Cerebellar cortex (tissue), 1 donor: ENCODE data around the gene TUBB.
A peak's percentile ranks its signal among the peaks of the same experiment; 100 is the strongest.

Experiments
- DNase-seq: peaks from one replicate; pipeline ENCODE4 v3.0.0-alpha.2; 2015; ENCODE audit warnings: low spot score

Gene TUBB

DNA sequence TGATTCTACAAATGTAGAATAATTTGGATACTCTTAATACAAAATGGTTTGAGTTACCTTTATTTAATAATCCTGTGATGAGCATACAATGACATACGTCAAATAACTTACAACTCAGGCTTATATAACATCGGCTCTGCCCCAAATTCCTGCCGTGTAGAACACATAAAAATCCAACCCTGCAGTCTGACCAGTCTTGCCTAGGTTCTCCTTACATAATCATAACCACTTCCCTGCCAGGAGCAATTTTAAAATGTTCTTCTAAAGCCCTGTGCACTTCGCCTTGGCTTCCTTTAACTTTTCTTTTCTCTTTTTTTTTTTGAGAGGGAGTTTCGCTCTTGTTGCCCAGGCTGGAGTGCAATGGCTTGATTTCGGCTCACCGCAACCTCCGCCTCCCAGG, 40.4 kb downstream of the TUBB start:
- DNase-seq, result no peak

DNA sequence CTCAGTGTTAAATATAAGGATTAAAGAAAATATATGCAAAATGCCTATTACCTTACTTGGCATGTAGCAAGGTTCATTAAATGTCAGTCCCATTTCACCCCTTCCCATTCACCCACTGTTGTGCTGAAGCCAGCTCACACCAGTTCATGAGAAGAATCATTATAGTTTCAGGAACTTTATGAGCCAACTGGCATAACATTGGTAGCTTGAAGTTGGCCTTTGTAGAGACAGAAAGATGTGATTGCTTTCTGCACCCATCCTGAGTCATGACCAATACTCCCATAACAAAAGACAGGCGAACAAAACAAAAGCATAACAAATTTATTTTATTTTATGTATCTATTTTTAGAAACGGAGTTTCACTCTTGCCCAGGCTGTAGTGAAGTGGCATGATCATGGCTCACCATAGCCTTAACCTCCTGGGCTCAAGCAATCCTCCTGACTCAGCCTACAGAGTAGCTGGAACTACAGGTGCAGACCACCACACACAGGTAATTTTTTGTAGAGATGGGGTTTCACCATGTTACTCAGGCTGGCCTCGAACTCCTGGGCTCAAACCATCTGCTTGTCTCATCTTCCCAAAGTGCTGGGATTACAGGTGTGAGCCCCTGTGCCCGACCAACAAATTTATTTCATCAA, 41.8 kb downstream of the TUBB start:
- DNase-seq, result no peak

DNA sequence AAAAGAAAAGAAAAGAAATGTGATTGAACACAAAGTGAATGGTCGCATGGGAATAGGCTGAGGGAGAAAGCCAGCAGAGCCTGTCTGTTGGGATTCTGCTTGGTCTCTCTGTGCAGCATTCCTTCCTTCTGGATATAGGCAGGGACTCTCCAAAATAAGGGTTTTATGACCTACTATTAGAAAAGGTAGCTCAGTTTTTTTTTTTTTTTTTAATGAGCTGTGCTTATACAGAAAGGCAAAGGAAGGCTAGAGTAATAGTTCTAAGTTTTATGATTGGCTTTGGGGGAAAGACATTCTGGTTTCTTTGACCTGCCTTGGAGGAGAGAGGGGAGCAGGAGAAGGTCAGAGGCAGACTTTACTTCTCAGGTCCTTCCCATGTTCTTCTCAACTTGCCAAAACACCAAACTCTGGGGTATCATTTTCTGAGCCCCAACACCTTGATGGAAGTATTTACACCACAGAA, 43.0 kb downstream of the TUBB start:
- no peak for DNase-seq

DNA sequence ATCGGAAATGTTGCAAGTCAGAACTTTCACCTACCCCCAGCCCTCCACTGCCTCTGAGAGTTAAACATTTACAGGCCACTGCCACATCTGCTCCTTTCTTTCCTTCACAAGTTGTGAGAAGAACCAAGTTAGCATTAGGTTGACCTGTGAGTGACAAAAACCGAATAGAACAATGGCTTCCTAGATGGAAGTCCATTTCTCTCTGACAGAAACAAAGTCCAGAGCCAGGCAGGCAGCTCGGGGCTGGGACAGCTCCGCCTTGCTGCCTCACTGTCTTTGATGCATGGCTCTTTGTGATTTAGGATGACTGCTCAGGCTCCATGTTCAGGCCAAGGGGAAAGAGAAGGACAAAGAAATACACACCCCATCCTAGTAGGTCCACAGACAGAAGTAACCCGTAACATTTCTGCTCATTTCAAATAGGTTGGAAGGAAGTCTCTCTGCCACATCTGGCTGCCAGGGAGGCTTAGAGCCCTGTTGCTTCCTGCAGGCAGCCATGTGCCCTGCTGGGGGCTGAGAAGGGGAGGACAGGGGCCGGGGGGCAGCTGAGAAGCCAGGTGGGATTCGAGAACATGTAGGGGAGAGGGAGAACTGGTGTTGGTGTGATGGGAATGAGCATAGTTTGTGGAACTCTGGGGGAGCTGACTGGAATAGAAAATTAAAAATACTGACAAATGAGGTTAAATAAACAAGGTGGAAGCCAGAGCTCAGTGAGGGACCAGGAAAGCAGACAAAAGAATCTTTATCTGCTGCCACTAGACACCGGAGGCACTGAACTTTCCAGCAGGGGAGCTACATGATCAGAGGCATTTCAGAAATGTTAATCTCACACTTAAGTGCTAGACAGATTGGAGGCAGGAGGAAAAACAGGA, 43.7 kb downstream of the TUBB start:
- DNase-seq, result peak; percentile 95

DNA sequence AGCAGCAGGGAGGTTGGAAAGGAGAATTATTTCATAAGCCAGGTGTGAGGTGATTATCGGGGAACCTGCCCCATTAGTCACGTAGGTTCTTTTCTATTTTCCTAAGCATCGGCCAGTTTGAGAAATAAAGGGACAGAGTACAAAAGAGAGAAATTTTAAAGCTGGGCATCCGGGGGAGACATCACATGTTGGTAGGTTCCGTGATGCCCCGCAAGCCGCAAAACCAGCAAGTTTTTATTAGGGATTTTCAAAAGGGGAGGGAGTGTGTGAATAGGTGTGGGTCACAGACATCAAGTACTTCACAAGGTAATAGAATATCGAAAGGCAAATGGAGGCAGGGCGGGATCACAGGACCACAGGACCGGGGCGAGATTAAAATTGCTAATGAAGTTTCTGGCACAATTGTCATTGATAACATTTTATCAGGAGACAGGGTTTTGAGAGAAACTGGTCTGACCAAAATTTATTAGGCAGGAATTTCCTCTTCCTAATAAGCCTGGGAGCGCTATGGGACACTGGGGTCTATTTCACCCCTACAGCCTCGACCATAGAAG, 44.4 kb downstream of the TUBB start:
- peak; percentile 72 for DNase-seq

DNA sequence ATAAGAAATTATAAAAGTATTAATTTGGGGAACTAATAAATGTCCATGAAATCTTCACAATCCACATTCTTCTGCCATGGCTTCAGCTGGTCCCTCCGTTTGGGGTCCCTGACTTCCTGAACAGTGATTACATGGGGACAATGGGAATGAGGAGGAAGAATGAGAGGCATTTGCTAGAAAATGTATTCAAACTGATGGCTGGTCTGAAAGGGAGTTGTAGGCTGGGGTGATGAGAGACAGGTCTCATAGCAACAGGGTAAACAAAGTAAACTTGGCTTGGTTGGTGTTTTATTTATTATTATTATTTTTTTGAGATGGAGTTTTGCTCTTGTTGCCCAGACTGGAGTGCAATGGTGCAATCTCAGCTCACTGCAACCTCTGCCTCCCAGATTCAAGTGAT, 45.3 kb downstream of the TUBB start:
- DNase-seq, result peak; percentile 83

DNA sequence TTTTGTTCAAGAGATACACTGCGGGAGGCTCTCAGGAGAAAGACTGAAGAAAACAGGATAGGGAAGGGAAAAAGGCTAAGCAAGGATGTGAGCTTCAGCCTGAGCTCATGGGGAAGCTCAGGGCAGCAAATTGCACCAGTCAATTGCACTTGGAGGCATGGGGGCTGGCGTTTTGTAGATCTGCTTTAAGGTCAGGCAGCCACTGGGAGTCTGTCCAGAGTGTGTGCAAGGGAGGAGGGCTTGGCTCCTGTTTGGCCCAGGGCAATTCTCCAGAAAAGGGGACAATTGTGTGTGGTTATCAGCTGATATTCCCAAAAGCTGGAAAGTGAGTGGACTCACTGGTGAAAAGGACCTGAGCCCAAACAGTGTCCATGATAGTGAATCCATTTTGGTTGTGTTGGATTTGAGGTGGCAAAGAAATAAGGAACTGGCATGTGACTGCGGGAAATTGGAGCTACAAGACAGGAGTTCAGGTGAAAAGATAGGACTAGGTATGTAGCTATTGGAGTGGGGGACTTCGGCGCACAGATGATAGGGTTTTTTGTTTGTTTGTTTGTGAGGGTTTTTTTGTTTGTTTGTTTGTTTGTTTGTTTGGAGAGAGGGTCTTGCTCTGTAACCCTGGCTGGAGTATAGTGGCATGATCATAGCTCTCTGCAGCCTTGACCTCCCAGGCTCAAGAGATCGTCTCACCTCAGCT, 46.5 kb downstream of the TUBB start:
- peak; percentile 54 for DNase-seq

DNA sequence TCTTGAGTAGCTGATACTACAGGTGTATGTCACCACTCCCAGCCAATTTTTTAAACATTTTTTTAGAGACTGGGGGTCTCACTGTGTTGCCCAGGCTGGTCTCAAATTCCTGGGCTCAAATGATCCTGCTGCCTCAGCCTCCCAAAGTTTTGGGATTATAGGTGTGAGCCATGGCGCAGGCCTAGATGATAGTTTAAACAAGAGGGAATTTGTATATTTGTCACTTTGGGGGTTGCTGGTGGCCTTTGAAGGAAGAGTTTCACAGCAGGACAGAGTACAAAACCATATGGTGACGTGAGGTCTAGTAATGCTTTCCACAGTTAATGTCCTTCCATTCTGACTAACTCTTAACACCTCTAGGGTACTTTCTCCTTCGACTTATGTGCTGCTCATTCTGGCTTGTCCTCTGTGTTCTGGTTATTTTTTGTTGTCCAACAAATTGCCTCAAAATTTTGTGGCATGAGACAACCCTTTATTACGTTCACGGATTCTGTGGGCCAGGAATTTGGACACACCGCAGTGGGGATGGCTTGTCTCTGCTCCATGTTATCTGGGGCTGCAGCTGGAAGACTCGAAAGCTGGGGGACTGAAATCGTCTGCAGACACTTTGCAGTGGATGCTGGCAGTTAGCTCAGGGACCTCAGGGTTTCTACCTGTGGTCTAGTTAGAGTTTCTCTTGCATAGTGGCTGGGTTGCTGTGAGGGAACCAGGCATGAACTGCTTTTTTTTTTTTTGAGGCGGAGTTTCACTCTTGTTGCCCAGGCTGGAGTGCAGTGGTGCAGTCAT, 47.2 kb downstream of the TUBB start:
- no peak for DNase-seq

DNA sequence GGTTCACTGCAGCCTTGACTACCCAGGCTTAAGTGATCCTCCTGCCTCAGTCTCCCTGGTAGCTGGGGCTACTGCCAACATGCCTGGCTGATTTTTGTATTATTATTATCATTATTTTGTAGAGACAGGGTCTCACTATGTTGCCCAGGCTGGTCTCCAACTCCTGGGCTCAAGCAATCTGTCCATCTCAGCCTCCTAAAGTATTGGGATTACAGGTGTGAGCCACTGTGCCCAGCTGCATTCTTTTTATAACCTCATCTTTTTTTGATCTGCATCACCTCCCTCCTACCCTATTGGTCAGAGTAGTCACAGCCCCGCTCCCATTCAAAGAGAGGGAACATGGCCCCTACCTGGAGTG, 47.8 kb downstream of the TUBB start:
- DNase-seq, result no peak

DNA sequence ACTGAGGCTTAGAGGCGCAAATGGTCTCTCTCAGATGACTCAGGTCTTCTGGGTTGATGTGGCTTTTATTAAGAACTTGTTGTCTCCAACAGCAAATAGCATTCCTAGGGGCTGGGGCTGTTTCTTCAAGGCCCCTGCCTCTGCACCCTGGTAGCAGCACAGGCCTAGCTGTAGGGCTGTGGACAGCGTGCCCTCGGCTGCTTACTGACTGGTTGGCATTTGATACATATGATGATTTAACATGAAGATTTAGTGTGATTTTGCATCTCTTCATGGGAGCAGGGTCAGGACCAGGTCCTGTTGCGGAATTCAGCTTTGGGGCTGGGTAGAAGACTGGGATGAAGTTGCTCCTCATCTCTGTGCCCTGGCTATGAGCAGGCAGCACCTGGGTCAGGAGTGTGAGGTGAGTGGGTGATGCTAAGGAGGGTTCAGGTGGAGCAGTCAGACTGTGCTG, 48.5 kb downstream of the TUBB start:
- no peak for DNase-seq

DNA sequence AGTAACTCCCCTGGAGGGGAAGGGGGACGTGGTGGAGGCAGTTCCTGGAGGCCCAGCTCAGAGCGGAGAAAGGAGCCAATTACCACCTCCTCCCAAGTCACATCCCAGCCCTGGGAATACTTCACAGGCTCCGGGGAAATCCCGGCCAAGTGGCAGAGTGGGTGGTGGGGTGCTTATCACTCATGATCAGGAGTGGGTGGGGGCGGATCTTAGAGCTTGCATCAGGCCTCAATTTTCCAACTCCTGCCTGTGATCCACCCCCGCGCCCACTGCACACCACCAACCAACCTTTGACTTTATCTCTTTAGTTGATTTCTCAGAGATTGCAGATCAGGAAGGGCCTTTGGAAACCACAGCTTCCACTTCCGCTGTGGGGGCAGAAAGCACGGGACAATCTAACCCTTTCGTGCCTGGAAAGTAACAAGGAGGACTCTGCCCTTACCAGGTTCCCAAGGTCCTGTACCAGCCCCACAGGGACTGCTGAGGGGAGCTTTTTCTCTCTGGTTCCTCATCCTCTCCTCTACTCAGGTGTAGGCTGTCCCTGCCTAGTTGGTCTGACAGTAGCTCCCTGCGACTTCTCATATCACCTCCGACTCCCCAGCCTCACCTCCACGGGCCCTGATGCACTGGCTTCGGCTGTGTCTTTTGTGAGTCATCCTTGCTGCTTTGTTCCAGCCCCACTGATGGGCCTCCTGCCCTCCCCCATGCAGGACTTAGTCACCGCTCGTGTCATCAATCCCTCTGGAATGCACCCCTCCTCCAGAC, 49.1 kb downstream of the TUBB start:
- peak; percentile 69 for DNase-seq

DNA sequence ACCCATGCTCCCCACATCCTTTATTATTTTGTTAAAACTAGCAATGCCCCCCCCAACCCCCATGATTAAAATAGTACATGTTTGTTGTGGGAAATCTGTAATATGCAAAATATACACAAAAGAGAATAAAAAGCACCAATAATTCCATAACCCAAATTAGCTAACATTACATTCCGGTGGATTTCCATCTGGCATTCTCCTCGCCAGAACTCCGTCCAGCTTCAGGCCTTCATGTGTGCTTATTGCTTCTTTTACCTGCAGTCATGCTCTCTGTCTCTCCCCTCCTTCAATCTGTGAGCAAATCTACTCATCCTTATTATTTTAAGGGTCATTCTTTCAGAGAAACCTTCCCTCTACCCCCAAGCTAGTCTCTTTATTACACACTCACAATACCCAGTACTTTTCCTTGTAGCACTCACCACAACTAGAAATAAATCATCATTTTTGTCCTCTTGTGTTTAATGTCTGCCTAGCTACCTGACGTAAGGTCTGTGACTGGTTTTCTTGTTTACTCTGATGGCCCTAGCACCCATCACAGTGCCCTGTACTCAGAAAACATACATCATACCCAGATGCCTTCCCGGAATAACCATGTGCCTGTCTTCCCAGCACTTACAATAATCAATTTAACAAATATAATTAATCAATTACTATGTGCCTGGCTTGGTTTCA, 49.8 kb downstream of the TUBB start:
- DNase-seq, result no peak

DNA sequence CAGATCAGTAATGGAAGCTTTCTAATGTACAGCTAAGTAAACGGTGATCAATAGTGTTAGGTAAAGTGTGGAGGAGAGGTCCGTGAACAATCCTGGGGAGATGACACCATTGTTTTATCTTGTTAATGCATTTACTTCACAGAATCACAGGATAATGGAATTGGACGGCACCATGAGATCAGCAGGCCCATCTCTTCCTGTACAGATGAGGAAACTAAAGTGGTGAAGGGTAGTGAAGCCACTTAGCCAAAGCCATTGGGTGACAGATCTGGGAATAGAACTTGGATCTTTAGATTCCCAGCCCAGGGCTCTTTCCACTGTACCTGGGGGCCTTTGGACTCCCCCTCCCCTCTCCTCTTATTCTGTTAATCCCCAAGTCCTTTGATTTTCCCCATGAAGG, 50.4 kb downstream of the TUBB start:
- DNase-seq, result no peak

DNA sequence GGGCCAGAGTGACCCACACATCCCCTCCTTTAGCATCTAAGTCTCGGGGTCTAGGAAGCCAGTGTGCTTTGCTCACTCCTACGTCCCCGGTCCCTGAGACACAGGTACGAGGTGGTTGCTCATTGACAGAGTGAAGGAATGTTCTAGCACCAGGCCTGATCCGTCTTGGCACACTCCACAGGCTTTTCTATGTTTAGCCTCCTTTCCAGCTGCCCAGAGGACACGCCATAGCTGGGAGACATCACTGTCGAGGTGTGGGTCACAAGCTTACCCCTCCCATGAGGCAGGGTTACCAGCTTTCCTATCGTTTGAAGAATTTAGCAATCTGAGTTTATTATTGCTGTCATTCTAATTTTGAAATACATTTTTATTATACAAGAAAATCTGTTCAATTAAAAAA, 54.5 kb downstream of the TUBB start:
- no peak for DNase-seq
